HEK293 (cell line): ENCODE data around the gene ERICH6B.

ENCODE experiments used
- ZNF768 ChIP-seq: fragments of 450-650 bp; formaldehyde crosslinking; IDR thresholded peaks from 2 replicates; pipeline ENCODE4 v1.5.1; 2018; ENCODE audit warnings: missing biosample characterization, mild to moderate bottlenecking, missing genetic modification characterization
- TF ChIP-seq, protein P1 (sequence below): fragments of 450-650 bp; formaldehyde crosslinking; IDR thresholded peaks from 2 replicates; pipeline ENCODE4 v1.5.1; 2016; ENCODE audit warnings: missing biosample characterization, missing genetic modification characterization

DNA sequence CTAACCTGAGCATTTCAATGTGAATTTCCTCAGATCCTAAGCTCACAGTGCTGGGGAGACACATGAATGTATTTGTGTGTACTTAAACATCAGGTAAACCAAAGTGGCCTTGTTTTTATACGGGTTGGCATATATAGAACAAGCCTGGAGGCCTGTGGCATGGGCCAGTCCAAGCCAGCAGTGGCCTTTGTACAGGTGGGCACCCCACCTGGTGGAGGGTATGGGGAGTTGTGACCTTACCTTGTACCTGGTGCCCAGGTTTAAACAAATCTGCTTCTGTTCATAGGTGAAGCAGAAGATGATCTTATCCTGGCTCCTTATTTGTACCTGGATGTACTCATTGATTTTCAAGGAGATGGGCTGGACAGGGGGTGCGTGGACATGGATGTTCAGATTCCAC lies 71.0 kb downstream of the ERICH6B start:
- TF ChIP-seq, protein P1, sequence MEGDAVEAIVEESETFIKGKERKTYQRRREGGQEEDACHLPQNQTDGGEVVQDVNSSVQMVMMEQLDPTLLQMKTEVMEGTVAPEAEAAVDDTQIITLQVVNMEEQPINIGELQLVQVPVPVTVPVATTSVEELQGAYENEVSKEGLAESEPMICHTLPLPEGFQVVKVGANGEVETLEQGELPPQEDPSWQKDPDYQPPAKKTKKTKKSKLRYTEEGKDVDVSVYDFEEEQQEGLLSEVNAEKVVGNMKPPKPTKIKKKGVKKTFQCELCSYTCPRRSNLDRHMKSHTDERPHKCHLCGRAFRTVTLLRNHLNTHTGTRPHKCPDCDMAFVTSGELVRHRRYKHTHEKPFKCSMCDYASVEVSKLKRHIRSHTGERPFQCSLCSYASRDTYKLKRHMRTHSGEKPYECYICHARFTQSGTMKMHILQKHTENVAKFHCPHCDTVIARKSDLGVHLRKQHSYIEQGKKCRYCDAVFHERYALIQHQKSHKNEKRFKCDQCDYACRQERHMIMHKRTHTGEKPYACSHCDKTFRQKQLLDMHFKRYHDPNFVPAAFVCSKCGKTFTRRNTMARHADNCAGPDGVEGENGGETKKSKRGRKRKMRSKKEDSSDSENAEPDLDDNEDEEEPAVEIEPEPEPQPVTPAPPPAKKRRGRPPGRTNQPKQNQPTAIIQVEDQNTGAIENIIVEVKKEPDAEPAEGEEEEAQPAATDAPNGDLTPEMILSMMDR (tag by site-specific recombination) = no peak
- TF ChIP-seq ZNF768 (tag by site-specific recombination) = no peak
